HG02588 (cell line): ENCODE results near the gene SLAMF1.
A peak's percentile ranks its signal among the peaks of the same experiment; 100 is the strongest.
"Not testable (repeated sequence)": the region's sequence is repeated elsewhere in the genome, so short reads cannot be mapped to it uniquely, and the experiment has no call there.

Experiments used
- ATAC-seq: cut with Tn5 transposase; IDR thresholded peaks from one replicate; pipeline ENCODE4 v1.9.1; 2021; ENCODE audit warnings: mild to moderate bottlenecking, moderate library complexity; ENCODE audit not compliant: unreplicated experiment

The SLAMF1 gene

GRCh38 chr1:160607011-160607671 lies 39.7 kb downstream of the SLAMF1 start:
- peak; percentile 51 for ATAC-seq

DNA sequence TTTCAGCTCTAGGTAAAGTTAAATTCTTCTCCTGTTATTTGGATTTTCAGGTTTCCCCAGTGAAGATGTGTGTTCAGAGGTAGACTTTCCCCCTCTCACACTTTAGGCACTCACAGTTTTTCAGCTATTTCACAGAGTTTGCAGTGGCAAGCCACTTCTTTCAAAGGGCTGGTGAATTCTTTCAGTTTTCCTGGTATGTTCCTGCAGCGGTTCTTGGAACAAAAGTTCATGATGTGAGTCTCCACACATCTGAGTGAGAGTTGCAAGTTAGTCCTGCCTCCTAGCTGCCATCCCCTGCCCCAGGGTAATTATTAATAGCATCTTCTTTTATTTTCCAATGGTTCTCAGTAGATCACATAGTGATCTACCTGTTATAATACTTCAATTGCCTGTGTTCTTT lies 40.2 kb downstream of the SLAMF1 start:
- ATAC-seq, result peak; percentile 7

GRCh38 chr1:160605792-160606479 lies 40.9 kb downstream of the SLAMF1 start:
- ATAC-seq, result no peak

GRCh38 chr1:160605205-160605604 lies 41.6 kb downstream of the SLAMF1 start:
- ATAC-seq, result no peak

- no peak for ATAC-seq
Measured at GRCh38 chr1:160597705-160598104, 49.1 kb downstream of the SLAMF1 start.

DNA sequence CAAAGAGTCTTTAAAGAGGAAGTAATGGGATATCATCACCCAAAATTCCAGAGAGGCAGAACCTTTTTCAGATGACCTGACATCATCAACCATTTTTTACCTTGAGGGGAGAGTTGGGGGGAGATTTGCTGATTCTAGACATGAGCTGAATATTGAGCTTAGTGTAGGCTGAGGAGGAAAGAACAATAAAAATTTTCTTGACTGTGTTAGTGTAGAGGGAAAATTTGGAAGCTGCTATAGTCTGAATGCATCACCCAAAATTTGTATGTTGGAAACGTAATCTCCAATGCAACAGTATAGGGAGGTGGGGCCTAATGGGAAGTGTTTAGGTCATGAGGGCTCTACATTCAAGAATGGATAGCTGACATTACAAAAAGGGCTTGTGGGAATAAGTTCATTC lies 49.8 kb downstream of the SLAMF1 start:
- ATAC-seq, result no peak

DNA sequence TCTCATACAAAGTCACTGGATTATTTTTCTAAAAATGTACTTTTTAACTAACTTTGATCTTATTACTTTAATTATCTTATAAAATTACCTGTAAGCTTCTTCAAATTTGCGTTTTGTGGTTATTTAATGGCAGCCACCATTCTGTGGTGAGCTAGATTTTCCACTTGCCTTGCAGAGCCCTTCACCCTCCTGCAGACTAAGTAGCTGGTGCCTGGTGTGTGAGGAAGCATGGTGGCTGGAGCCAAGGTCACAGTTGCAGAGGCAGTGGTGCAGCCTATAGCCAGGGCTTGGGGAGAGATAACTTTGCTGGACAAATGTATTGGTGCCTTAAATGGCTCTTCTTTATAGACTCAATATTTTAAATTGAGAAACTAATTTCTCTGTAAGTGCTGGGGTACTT lies 56.4 kb downstream of the SLAMF1 start:
- ATAC-seq, result no peak

GRCh38 chr1:160588468-160588867 lies 58.4 kb downstream of the SLAMF1 start:
- no peak for ATAC-seq

GRCh38 chr1:160584784-160585183 lies 62.1 kb downstream of the SLAMF1 start:
- no peak for ATAC-seq

DNA sequence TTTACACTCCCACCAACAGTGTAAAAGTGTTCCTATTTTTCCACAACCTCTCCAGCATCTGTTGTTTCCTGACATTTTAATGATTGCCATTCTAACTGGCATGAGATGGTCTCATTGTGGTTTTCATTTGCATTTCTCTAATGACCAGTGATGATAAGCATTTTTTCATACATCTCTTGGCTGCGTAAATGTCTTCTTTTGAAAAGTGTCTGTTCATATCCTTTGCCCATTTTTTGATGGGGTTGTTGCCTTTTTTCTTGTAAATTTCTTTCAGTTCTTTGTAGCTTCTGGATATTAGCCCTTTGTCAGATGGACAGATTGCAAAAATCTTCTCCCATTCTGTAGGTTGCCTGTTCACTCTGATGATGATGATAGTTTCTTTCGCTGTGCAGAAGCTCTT lies 63.9 kb downstream of the SLAMF1 start:
- not testable (repeated sequence) for ATAC-seq

DNA sequence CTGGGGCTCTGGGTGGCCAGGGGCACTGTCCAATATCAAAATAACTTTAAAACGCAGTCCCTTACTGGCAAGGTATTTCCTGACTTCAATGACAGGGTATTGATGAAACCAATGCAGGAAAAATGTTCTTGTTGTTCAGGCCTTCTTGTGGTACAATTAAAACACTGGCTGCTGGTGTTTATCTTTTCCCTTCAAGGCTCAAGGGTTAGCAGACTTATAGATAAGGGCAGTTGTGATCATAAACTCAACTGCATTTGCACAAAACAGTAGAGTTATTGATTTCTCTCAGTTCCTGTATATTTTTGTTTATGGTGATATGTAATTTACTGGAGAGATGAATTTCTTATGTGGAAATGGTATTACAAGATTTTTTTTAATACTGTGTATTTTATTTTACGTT lies 64.9 kb downstream of the SLAMF1 start:
- ATAC-seq, result no peak

GRCh38 chr1:160580221-160580812 lies 66.5 kb downstream of the SLAMF1 start:
- no peak for ATAC-seq

DNA sequence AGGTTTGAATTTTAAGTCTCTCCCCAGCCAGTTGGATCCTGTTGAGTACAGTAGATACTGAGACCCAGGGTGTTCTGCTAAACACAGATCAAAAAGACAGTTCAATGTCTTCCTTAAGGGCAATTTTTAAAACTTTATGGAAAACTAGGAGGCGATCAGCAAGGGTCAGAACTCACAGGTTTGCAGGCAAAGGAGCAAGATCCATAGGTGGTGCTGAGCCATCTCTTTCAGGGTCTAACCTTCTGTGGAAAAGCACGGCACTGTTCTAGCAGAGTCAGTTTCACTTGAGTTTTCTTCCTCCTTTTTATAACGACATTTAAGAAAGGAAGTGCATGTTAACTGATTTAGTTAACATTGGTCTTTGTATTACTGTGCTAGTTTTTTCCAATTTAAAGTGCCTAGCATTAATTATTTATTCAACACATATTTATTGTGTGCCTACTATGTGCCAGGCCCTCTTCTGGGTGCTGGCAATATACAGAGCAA lies 67.6 kb downstream of the SLAMF1 start, which contains the start of gene CD84:
CD84 (minus strand) TSS at position 281 of the 486 bp plus-strand sequence; CDS start at position 222, 59 bp downstream.
- ATAC-seq, result no peak

DNA sequence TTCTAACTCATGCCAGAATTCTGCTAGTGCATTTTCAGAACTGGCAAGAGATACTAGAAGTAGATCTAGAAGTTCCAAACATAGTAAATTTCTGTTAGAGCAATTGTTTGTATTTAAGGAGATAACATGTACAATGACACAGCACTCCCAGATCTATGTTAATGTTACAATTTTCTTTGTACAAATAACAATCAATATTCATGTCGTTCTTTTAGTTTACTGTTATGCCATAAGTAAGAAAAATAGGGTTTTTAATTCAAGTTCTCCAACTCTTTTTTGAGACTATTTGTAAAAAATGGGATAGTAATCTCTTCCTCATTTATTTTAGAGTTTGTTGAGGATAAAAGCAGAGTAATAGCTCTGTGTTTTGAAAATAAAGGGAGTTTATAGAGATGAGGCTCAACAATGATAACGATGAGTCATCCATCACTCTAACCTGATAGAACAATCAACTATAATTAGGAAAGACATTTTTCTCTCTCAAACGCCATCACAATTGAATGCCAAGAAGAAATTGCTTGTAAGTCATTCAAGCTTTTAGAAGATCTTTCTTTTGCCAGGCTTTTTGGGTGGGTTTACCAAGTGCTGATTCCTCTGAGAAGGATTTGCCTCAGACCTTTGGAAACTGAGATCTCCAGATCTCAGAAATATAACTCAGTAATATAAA lies 68.2 kb downstream of the SLAMF1 start:
- no peak for ATAC-seq

DNA sequence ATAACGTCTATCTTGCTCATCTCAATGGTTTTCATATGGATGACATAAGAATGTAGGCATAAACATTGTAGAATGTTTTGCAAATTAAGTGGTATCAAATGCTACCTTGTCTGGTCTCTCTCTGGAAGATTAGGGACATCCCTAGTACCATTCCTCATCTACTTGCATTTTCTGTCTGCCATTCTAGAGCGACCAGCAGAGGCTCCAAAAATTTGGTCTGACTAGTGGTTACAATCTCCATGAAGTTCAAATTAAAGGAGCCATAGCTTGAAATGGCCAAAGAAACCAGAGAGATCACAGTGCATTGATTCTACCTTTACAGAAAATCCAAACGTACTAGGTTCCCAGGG lies 68.7 kb downstream of the SLAMF1 start:
- no peak for ATAC-seq

- ATAC-seq, result no peak
Measured at GRCh38 chr1:160577671-160578070, 69.2 kb downstream of the SLAMF1 start.

- no peak for ATAC-seq
Measured at GRCh38 chr1:160576884-160577283, 70.0 kb downstream of the SLAMF1 start.

DNA sequence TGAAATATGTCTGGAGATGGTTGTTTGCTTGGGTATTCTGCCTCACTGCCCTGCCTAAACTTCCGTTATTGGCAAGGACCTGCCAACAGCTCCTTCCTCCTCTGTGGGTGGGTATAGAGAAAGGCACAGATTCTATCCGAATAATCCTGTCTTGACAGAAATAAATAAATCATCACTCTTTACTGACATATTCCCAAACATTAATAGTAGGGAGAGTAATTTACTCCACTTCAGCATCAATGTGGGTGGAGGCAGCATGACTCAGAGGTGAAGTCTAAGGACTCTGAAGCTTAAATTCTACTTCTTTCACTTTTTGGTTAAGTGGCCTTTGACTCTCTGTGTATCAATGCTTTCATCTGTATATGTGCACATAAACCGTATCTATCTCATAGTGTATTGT lies 70.5 kb downstream of the SLAMF1 start:
- ATAC-seq, result no peak

GRCh38 chr1:160575112-160575664 lies 71.7 kb downstream of the SLAMF1 start:
- ATAC-seq, result no peak

- ATAC-seq, result no peak
Measured at GRCh38 chr1:160570840-160571239, 76.0 kb downstream of the SLAMF1 start.

DNA sequence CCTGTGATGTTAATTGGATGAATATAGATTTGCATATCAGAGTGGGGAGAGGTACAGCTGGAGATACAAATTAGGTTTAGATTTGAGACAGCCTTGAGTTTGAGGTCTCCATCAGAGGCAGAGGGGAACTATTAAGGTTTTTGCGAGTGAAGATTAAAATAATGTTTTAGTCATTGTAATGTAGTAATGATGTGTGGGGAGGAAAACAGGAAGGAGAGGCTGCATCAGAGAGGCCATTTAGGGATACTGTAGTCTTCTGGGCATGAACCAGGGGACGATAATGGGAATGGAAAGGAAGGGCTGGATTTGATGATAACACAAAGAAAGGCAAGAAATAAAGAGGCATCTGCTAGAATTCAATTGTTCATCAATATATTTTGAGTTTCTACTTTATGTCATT lies 77.0 kb downstream of the SLAMF1 start:
- no peak for ATAC-seq
